Ectodermal cell (in vitro differentiated cells): Measurements from ENCODE around the gene INHBC. TPM values are rescaled to one million over a fixed set of nuclear protein-coding genes. Genes with fewer than 3 reads are reported as not detected.
"Not testable (repeated sequence)": the region's sequence is repeated elsewhere in the genome, so short reads cannot be mapped to it uniquely, and the experiment has no call there.

Experiments used
- H3K27ac ChIP-seq: 2 replicates; pipeline ENCODE4 v1.7.0; 2013; ENCODE audit warnings: mild to moderate bottlenecking, low read depth, low read length; ENCODE audit not compliant: insufficient read depth, poor library complexity, severe bottlenecking
- H3K27me3 ChIP-seq: 2 replicates; pipeline ENCODE4 v1.7.0; 2013; ENCODE audit warnings: mild to moderate bottlenecking, low read length; ENCODE audit not compliant: insufficient read depth, control insufficient read depth, poor library complexity, severe bottlenecking
- H3K36me3 ChIP-seq: one replicate; pipeline ENCODE4 v1.7.0; 2013; ENCODE audit warnings: low read length; ENCODE audit not compliant: control insufficient read depth, insufficient read depth
- H3K4me1 ChIP-seq: one replicate; pipeline ENCODE4 v1.7.0; 2013; ENCODE audit warnings: low read length; ENCODE audit not compliant: control insufficient read depth, insufficient read depth
- H3K4me3 ChIP-seq: 2 replicates; pipeline ENCODE4 v1.7.0; 2013; ENCODE audit warnings: low read depth, low read length, control low read depth; ENCODE audit not compliant: insufficient read depth
- H3K9me3 ChIP-seq: 2 replicates; pipeline ENCODE4 v1.7.0; 2013; ENCODE audit warnings: mild to moderate bottlenecking, low read length, moderate library complexity; ENCODE audit not compliant: control insufficient read depth
- WGBS, 2 experiments: methylation state at CpG; one replicate each; pipeline ENCODE4 v1.1.7; 2013; ENCODE audit warnings: missing lambda C conversion rate in 2 of 2; 5-methylcytosine and 5-hydroxymethylcytosine counted together
- polyA plus RNA-seq, 4 experiments: library from polyadenylated mRNA; stranded (reverse); fragments of 50-300 nt; gene quantifications; one replicate each; pipeline ENCODE4 v1.2.3, GENCODE V29; 2013

Gene INHBC, protein sequence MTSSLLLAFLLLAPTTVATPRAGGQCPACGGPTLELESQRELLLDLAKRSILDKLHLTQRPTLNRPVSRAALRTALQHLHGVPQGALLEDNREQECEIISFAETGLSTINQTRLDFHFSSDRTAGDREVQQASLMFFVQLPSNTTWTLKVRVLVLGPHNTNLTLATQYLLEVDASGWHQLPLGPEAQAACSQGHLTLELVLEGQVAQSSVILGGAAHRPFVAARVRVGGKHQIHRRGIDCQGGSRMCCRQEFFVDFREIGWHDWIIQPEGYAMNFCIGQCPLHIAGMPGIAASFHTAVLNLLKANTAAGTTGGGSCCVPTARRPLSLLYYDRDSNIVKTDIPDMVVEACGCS
- polyA plus RNA-seq (2013, experiment 1 of 4) = 0.20 TPM
- 0.12 TPM for polyA plus RNA-seq (2013, experiment 2 of 4)
- 0.21 TPM for polyA plus RNA-seq (2013, experiment 3 of 4)
- 0.20 TPM for polyA plus RNA-seq (2013, experiment 4 of 4)

GRCh38 chr12:57434517-57435223 lies at the start of gene INHBC:
INHBC (plus strand) TSS chr12:57434784; CDS start chr12:57434887, 103 bp downstream.
- H3K27ac ChIP-seq = no peak within 1 kb of the TSS
- H3K9me3 ChIP-seq = no peaks in the 10 kb centered on the region
- 84 to 86% methylated on average over 8 of the region's 8 CpGs for WGBS, 2 experiments
- no peaks in the 10 kb centered on the region for H3K4me1 ChIP-seq
- no peaks in the 10 kb centered on the region for H3K27me3 ChIP-seq
- no peaks in the 10 kb centered on the region for H3K36me3 ChIP-seq
- no peak within 1 kb of the TSS for H3K4me3 ChIP-seq

- H3K27me3 ChIP-seq = no peaks in the 10 kb centered on the region
- 92 to 93% methylated on average over 3 of the region's 3 CpGs for WGBS, 2 experiments
- no peak overlapping the region for H3K4me3 ChIP-seq
- no peaks in the 10 kb centered on the region for H3K36me3 ChIP-seq
- H3K9me3 ChIP-seq = no peaks in the 10 kb centered on the region
- no peak overlapping the region for H3K27ac ChIP-seq
- no peaks in the 10 kb centered on the region for H3K4me1 ChIP-seq
Measured at GRCh38 chr12:57385586-57385985, 49.0 kb upstream of the INHBC start.

- Histone ChIP-seq H3K4me3 (no peak overlapping the region), H3K36me3 (no peaks in the 10 kb centered on the region), H3K27ac (no peak overlapping the region), H3K4me1 (no peaks in the 10 kb centered on the region), H3K9me3 (no peaks in the 10 kb centered on the region), H3K27me3 (no peaks in the 10 kb centered on the region)
- 96% methylated on average over 33 of the region's 33 CpGs for WGBS, 2 experiments
Measured at GRCh38 chr12:57386187-57386720, 48.3 kb upstream of the INHBC start.

- no peak overlapping the region for H3K4me3 ChIP-seq
- no peaks in the 10 kb centered on the region for H3K36me3 ChIP-seq
- no peaks in the 10 kb centered on the region for H3K27me3 ChIP-seq
- no peaks in the 10 kb centered on the region for H3K4me1 ChIP-seq
- 92 to 98% methylated on average over 5 of the region's 5 CpGs for WGBS, 2 experiments
- H3K27ac ChIP-seq = no peak overlapping the region
- no peaks in the 10 kb centered on the region for H3K9me3 ChIP-seq
Measured at GRCh38 chr12:57388425-57388824, 46.2 kb upstream of the INHBC start.

- Histone ChIP-seq H3K27ac (no peak overlapping the region), H3K4me3 (no peak overlapping the region), H3K9me3 (no peaks in the 10 kb centered on the region), H3K36me3 (peaks cover 4% of the 10 kb centered on the region), H3K27me3 (no peaks in the 10 kb centered on the region), H3K4me1 (no peaks in the 10 kb centered on the region)
- WGBS, 2 experiments = 70 to 84% methylated on average over 3 of the region's 3 CpGs
Measured at GRCh38 chr12:57389033-57389432, 45.6 kb upstream of the INHBC start.

GRCh38 chr12:57390174-57390573 lies 44.4 kb upstream of the INHBC start:
- Histone ChIP-seq H3K4me1 (no peaks in the 10 kb centered on the region), H3K36me3 (peaks cover 9% of the 10 kb centered on the region), H3K27ac (no peak overlapping the region), H3K4me3 (no peak overlapping the region), H3K9me3 (no peaks in the 10 kb centered on the region), H3K27me3 (no peaks in the 10 kb centered on the region)
- WGBS, 2 experiments = 88 to 90% methylated on average over 2 of the region's 2 CpGs

DNA sequence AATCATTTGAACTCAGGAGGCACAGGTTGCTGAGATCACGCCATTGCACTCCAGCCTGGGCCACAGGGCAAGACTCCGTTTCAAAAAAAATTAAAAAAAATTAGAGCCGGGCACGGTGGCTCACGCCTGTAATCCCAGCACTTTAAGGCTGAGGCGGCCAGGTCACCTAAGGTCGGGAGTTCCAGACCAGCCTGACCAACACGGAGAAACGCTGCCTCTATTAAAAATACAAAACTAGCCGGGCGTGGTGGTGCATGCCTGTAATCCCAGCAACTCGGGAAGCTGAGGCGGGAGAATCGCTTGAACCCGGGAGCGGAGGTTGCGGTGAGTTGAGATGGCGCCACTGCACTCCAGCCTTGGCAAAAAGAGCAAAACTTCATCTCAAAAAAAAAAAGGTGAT lies 39.5 kb upstream of the INHBC start:
- WGBS, 2 experiments = 93% methylated on average over 18 of the region's 18 CpGs
- Histone ChIP-seq H3K4me1 (no peaks in the 10 kb centered on the region), H3K36me3 (peaks cover 9% of the 10 kb centered on the region), H3K4me3 (no peak overlapping the region), H3K9me3 (no peaks in the 10 kb centered on the region), H3K27me3 (no peaks in the 10 kb centered on the region), H3K27ac (no peak overlapping the region)

DNA sequence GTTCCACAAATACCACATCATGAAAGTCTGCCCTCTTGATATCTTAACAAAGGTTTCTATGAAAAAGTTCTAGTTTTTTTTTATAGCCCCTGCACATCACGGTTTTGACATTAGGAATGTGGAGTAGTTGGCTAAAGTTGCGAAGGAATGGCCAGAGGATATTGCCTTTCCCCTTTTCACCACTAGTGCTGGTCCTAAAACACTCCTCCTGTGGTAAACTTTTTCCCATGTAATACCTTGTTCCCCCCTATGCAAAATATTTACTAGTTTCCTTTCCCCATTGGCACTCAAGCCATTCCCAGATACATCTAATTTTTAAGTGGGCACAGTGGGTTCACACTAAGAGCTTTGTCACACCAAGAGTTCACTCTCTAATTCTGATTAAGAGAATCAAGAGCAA lies 37.1 kb upstream of the INHBC start:
- no peaks in the 10 kb centered on the region for H3K9me3 ChIP-seq
- no peaks in the 10 kb centered on the region for H3K27me3 ChIP-seq
- 84 to 94% methylated on average over 2 of the region's 2 CpGs for WGBS, 2 experiments
- H3K36me3 ChIP-seq = peaks cover 9% of the 10 kb centered on the region
- H3K27ac ChIP-seq = no peak overlapping the region
- H3K4me1 ChIP-seq = no peaks in the 10 kb centered on the region
- H3K4me3 ChIP-seq = no peak overlapping the region

- not testable (repeated sequence) for H3K9me3 ChIP-seq, H3K27ac ChIP-seq, H3K27me3 ChIP-seq, H3K36me3 ChIP-seq, H3K4me1 ChIP-seq, H3K4me3 ChIP-seq
- WGBS, 2 experiments = 88 to 99% methylated on average over 4 of the region's 7 CpGs
Measured at GRCh38 chr12:57399718-57400463, 34.7 kb upstream of the INHBC start.

- no peak overlapping the region for H3K4me3 ChIP-seq
- 92 to 93% methylated on average over 5 of the region's 5 CpGs for WGBS, 2 experiments
- no peaks in the 10 kb centered on the region for H3K4me1 ChIP-seq
- H3K27me3 ChIP-seq = no peaks in the 10 kb centered on the region
- no peaks in the 10 kb centered on the region for H3K9me3 ChIP-seq
- no peak overlapping the region for H3K27ac ChIP-seq
- no peaks in the 10 kb centered on the region for H3K36me3 ChIP-seq
Measured at GRCh38 chr12:57401165-57401564, 33.4 kb upstream of the INHBC start.
